H1 (cell line): ENCODE data around the gene NOC2L. TPM values are rescaled to one million over a fixed set of nuclear protein-coding genes. Genes with fewer than 3 reads are reported as not detected.

Experiments
- ASH2L ChIP-seq: fragments of 200-600, 300-600 bp; sonication (generic); IDR thresholded peaks from one replicate; pipeline ENCODE4 v1.7.1; 2017; ENCODE audit warnings: low read length
- RBBP5 ChIP-seq: IDR thresholded peaks from 2 replicates; pipeline ENCODE4 v1.7.1; 2012; ENCODE audit warnings: low read depth, mild to moderate bottlenecking, inconsistent platforms, low read length, moderate library complexity, borderline replicate concordance
- TAF7 ChIP-seq: optimal IDR thresholded peaks from 2 replicates; pipeline ENCODE3; 2011; ENCODE audit warnings: low read depth, mild to moderate bottlenecking, inconsistent platforms, low read length, moderate library complexity, borderline replicate concordance
- polyA plus RNA-seq, 7 experiments: library from polyadenylated mRNA; depleted of rRNA in 3 of 7; stranded (reverse) in 5 of 7; unstranded in 2 of 7; fragments of >200 nt in 5 of 7; fragments of 200-250 nt in 2 of 7; gene quantifications; 1 replicate in 5 of 7; 2 replicates in 1 of 7; 4 replicates in 1 of 7; pipeline versions ENCODE4 v1.2.1 to v1.2.3, GENCODE V29; 2011 to 2013; ENCODE audit warnings: missing spikeins in 2 of 7, mixed read lengths in 2 of 7
- total RNA-seq: library from RNA; stranded (reverse); fragmentation: NEBNext Ultra II Directional; extraction: Animal tissue kit (Norgen Biotek cat#: 25700); gene quantifications from 2 replicates; pipeline ENCODE4 v1.2.1, GENCODE V29; 2021
- TF ChIP-seq, protein P1 (sequence below): IDR thresholded peaks from 2 replicates; pipeline ENCODE4 v1.6.1; 2012; ENCODE audit warnings: low read length, inconsistent platforms

NOC2L gene
- total and polyA plus RNA-seq, 2 of the 8 experiments (the other 6 are each of a cell fraction or from before 2014, with no cell fraction given): 74.7 to 130 TPM

DNA sequence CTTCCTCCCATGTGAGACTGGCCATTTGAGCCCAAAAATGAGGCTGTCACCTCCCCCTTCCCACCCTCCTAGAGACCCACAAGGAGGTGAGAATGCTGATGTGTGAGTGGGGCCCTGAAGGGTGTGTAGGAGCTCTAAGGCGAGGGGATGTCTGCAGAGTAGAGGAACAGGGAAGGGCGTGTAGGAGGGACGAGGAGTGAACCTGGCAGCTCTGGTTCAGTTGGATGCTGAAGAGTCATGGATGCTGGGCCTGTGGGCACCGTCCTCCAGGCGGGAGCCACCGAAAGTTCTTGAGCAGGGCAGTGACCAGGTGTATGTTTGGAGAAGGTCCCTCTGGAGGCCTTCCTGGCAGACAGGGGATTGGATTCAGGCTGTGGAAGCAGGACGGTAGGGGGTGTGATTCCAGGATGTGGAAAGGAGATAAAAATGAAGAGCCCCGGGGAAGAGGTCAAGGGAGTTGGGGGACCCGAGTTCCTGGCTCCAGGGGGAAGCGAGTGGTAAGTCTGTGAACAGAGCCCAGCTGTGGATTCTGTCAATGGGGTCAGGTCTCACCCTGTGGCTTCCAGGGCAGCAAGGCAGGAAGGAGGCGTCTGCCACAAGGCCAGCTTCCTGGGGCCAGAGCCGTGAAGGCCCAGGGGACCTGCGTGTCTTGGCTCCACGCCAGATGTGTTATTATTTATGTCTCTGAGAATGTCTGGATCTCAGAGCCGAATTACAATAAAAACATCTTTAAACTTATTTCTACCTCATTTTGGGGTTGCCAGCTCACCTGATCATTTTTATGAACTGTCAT is 27.5 kb downstream of the NOC2L start (continued):
- TF ChIP-seq, protein P1, sequence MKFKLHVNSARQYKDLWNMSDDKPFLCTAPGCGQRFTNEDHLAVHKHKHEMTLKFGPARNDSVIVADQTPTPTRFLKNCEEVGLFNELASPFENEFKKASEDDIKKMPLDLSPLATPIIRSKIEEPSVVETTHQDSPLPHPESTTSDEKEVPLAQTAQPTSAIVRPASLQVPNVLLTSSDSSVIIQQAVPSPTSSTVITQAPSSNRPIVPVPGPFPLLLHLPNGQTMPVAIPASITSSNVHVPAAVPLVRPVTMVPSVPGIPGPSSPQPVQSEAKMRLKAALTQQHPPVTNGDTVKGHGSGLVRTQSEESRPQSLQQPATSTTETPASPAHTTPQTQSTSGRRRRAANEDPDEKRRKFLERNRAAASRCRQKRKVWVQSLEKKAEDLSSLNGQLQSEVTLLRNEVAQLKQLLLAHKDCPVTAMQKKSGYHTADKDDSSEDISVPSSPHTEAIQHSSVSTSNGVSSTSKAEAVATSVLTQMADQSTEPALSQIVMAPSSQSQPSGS: no peak
- TF ChIP-seq ASH2L (no peak), RBBP5 (no peak), TAF7 (no peak)
